NOMO-1 treated with DMSO at 0.1 percent for 48 hours (cell line): ENCODE measurements around the gene CD200R1.

ENCODE experiments used
- DNase-seq: peaks from one replicate; lab custom pipeline; 2025; ENCODE audit not compliant: unreplicated experiment; lab: John Stamatoyannopoulos, UW

Gene CD200R1

DNA sequence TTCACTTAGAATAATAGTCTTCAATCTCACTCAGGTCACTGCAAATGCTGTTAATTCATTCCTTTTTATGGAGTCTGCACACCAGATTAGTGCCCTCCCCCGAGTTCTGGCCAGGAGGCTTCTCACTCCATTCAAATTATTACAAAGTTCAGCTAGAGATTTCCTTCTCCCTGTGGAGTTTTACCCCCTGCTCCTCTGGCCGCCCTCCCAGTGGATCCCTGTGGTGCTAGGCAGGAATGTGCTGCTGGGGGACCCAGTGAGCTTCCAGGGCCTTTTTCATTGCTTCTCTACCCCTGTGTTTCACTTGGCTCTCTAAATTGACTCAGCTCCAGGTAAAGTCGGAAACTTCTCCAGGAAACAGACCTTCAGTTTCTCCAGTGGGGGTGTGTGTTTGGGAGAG is 85.5 kb downstream of the CD200R1 start:
- no peak for DNase-seq

- DNase-seq = no peak
Measured at GRCh38 chr3:112888381-112889085, 86.4 kb downstream of the CD200R1 start.

DNA sequence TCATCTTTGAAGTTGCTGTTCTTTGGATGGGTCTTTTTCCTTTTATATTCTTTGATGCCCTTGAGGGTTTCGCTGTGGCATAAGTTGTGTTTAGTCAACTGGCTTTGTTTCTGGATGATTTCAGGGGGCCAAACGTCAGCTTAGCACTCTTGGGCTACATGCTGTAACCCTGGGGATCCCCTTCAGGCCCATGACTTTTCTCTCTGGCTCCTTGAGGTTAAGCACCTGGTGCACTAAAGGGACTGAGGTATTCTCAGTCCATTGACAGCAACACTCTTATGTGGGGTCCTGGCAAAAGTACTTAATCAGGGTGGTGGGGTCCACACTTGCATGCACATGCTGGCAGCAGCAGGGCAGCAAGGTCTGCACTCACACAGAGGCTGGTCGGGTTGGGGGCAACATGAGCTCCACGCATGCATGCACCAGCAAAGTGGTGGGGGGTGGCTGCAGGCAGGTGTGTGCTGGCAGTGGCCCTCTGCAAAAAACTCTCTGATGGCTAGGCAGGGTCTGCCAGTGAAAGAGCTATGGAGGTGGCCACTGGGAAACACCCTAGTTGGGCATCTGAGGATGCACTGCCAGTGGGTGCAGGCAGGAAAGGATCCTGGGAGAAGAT is 90.1 kb downstream of the CD200R1 start:
- no peak for DNase-seq

DNA sequence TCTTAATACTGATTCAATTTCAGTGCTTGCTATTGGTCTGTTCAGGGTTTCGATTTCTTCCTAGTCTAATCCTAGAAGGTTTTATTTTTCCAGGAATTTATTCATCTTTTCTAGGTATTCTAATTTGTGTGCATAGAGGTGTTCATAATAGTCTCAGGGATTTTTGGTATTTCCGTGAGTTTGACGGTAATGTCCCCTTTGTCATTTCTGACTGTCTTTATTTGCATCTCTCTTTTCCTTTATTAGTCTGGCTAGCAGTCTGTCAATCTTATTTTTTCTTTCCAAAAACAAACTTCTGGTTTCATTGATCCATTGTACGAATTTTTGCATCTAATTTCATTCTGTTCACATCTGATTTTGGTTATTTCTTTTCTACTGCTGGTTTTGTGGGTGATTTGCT is 93.0 kb downstream of the CD200R1 start:
- no peak for DNase-seq

DNA sequence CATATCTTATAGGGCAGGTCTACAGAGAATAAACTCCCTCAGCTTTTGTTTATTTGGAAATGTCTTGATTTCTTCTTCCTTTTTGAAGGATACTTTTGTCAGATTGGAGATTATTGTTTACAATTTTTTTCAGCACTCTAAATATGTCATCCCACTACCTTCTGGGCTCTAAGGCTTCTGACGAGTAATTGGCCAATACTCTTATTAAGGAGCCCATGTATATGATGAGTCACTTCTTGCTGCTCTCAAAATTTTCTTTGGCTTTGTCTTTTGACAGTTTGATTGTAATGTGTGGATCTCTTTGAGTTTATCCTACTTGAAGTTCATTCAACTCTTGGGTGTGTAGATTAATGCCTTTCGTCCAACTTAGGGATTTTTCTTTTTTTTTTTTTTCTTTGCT is 99.3 kb downstream of the CD200R1 start:
- peak; percentile 45 for DNase-seq

DNA sequence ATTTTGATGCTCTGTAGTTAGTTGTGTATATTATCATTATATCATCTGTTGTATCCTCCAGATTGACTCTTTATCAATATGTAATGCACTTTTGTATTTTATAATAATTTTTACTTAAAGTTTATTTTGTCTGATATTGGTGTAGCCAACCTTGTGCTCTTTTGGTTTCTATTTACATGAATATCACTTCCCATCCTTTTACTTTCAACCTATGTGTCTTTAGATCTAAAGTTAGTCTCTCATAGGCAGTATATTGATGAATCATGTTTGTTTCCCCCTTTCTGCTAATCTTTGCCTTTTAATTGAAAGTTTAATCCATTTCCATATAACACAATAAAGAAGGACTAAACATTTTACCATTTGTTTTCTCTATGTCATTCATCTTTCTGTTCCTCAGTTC is 100.2 kb downstream of the CD200R1 start:
- DNase-seq = no peak

GRCh38 chr3:112873632-112874031 is 101.3 kb downstream of the CD200R1 start:
- DNase-seq = peak; percentile 92

DNA sequence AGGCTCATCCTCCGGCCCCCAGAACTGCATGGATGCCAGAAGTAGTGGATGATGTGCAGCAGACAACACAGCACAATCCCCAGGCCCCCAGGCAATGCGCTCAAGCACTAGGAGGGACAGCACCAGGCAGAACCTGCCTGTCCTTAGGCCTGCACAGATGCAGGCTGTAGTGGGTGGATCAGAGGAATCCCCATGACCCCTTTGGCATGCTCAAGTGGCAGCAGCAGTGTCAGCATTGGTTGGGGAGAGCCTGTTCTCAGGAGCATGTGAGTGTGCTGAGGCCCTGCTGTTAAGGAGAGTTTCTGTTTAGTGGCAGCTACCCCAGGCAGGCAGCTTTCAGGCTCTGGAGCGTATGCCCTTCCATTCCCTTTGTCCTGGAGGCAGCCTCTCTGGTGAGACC is 103.2 kb downstream of the CD200R1 start:
- DNase-seq = no peak
